AG10803 (cell line): Measurements from ENCODE around the gene SPG7.

Experiments used
- DNase-seq: peaks from one replicate; pipeline ENCODE4 v3.0.0; 2010; ENCODE audit warnings: low read depth
- H3K4me3 ChIP-seq: 2 replicates; pipeline ENCODE4 v1.5.1; 2011; ENCODE audit warnings: mild to moderate bottlenecking, low read length, control low read depth
- TF ChIP-seq, protein P1 (sequence below): conservative IDR thresholded peaks from 2 replicates; pipeline ENCODE4 v1.5.1; 2011; ENCODE audit warnings: mild to moderate bottlenecking, low read length, control low read depth, inconsistent platforms

Gene SPG7

DNA sequence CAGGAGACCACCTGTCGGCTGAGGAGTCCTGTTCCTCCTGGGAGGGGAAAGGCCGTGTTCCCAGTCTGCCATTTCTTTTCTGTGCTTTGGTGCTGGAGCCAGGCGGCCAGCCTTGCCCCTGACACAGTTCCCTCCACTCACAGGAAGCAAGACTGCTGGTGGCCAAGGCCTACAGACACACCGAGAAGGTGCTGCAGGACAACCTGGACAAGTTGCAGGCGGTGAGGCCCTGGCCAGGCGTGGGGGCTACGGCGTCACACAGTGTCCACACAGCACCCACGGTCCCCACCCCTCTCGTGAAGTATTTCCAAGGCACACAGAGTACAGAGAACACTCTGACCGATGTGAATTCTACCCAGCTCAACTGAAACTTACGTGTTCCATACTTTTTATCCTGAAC is 46.1 kb downstream of the SPG7 start:
- TF ChIP-seq, protein P1, sequence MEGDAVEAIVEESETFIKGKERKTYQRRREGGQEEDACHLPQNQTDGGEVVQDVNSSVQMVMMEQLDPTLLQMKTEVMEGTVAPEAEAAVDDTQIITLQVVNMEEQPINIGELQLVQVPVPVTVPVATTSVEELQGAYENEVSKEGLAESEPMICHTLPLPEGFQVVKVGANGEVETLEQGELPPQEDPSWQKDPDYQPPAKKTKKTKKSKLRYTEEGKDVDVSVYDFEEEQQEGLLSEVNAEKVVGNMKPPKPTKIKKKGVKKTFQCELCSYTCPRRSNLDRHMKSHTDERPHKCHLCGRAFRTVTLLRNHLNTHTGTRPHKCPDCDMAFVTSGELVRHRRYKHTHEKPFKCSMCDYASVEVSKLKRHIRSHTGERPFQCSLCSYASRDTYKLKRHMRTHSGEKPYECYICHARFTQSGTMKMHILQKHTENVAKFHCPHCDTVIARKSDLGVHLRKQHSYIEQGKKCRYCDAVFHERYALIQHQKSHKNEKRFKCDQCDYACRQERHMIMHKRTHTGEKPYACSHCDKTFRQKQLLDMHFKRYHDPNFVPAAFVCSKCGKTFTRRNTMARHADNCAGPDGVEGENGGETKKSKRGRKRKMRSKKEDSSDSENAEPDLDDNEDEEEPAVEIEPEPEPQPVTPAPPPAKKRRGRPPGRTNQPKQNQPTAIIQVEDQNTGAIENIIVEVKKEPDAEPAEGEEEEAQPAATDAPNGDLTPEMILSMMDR: no peak
- DNase-seq: no peak
- H3K4me3 ChIP-seq: no peak overlapping the region

DNA sequence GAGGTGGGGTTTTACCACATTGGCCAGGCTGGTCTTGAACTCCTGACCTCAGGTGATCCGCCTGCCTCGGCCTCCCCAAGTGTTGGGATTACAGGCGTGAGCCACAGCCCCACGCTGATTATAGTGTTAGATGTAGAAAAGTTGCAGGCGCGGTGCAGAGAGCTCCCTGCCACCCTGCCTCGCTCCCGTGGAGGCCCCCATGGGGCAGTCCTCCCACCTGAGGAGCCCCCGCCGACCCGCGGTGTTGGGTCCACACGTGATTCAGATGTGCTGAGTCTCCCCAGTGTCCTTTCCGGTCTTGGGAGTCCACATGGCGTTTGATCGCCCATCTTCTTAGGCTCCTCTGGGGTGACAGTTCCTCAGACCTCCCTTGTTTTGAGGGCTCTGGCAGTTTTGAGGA is 47.1 kb downstream of the SPG7 start:
- DNase-seq: no peak
- TF ChIP-seq, protein P1: no peak
- no peak overlapping the region for H3K4me3 ChIP-seq

DNA sequence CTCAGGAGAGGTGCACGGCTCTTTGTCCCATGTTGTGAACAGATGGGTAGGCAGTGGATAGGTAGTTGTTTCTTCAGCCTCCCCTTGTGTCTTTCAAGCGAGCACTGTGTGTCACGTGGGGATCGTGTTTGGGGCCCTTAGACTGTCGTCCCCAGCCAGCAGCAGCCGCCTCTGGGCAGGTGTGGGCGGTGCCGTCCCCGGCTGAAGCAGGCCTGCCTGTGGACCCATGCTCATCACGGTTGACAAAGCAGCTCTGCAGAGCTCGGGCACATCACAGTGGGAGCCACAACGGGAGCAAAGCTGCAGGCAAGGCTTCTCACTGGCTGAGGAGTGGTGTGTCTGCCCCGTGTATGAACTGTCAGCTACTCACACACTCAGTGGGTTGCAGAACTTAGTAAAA is 47.6 kb downstream of the SPG7 start:
- TF ChIP-seq, protein P1: no peak
- DNase-seq: no peak
- H3K4me3 ChIP-seq: no peak overlapping the region

DNA sequence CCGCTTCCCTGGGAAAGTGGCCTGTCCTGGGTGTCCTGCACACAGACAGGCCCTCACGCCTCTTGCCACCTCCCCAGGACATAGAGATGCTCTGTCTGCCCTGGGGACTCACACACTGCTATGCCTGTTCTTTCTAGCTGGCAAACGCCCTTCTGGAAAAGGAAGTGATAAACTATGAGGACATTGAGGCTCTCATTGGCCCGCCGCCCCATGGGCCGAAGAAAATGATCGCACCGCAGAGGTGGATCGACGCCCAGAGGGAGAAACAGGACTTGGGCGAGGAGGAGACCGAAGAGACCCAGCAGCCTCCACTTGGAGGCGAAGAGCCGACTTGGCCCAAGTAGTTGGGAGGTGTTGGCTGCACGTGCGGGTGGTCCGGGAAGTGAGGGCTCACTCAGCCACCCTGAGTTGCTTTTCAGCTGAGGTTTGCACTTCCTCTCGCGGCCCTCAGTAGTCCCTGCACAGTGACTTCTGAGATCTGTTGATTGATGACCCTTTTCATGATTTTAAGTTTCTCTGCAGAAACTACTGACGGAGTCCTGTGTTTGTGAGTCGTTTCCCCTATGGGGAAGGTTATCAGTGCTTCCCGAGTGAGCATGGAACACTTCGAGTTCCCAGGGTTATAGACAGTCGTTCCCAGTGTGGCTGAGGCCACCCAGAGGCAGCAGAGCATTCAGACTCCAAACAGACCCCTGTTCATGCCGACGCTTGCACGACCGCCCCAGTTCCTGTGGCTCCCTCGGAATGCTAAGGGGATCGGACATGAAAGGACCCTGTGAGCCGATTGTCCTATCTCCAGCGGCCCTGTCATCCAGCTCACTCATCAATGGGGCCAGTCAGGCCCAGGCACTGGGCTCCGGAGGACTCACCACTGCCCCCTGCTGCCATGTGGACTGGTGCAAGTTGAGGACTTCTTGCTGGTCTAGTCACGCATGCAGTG is 48.8 kb downstream of the SPG7 start:
- TF ChIP-seq, protein P1: peak; percentile 73
- no peak overlapping the region for H3K4me3 ChIP-seq
- peak; percentile 61 for DNase-seq

DNA sequence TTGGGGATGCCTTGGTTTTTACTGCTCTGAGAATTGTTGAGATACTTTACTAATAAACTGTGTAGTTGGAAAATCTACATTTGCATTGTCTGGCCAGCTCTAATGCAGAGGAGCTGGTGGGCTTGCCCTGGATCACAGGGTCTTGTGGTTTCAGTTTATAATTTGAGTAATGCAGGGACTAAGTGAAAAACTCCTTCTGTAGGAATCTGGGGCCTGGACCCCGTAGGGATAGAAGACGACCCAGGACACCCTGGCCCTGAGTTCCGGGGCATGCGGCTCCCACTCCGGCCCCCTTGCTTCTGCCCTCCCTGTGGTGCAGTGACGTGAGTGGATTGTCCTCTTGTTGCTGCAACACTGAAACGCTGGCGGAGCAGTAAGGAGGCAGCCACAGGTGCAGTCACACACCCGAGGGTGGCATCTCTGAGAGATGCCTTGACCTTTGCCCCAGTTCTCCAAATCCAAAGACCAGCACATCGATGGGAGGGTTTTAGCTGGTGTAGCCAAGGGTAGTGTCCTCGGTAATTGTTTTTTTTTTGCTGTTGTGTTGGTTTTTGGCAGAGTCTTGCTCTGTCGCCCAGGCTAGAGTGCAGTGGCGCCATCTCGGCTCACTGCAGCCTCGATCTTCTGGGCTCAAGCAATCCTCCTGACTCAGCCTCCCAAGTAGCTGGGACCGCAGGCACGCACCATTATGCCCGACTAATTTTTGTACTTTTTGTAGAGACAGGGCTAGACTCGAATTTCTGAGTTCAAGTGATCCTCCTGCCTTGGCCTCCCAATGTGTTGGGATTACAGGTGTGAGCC is 49.7 kb downstream of the SPG7 start:
- DNase-seq: no peak
- TF ChIP-seq, protein P1: no peak
- no peak overlapping the region for H3K4me3 ChIP-seq

DNA sequence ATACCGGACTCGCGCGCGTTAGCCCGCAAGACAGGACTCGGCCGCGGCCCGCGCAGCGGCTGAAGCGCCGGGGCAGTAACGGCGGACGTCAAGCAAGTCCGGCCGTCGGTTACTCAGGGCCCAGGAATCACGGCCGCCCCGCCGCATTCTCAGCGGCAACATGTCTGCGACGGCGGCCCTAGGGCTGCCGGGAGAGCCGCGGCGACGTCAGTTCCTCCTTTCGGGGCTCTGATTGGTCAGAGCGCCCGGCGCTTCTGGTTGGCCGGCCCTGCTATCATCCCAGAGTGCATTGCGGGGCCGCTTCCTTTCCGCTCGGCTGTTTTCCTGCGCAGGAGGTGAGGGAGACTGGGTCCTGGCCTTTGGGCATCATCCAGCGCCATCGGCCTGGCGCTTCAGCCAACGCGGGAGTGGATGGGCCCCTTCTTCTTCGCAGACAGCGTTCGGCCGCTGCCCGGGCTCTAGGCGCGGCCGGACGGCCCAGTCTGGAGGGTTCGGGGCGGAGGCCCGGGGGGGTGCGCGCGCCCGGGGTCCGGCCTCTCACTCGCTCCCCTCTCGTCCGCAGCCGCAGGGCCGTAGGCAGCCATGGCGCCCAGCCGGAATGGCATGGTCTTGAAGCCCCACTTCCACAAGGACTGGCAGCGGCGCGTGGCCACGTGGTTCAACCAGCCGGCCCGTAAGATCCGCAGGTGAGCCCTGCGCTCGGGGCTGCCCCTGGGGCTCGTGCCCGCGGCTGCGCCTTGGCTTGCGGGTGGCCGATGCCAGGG is 52.4 kb downstream of the SPG7 start, which contains the start of gene RPL13:
Gene RPL13, plus strand, starts transcription at position 305 of the 764 bp plus-strand sequence. Its CDS starts 278 bp downstream, at position 583.
- DNase-seq: peak; percentile 95
- H3K4me3 ChIP-seq: peak within 1 kb of the TSS; percentile 88
- TF ChIP-seq, protein P1: no peak
